GM19395 (cell line): ENCODE measurements around the gene CDY1.
"Not testable (repeated sequence)": the region's sequence is repeated elsewhere in the genome, so short reads cannot be mapped to it uniquely, and the experiment has no call there.

ENCODE experiments used
- ATAC-seq: cut with Tn5 transposase; IDR thresholded peaks from one replicate; pipeline ENCODE4 v1.9.1; 2021; ENCODE audit warnings: mild to moderate bottlenecking, moderate library complexity; ENCODE audit not compliant: unreplicated experiment

The CDY1 gene

GRCh38 chrY:25621817-25622216, at the start of gene CDY1:
Gene CDY1 (plus strand): TSS chrY:25622117. CDS start chrY:25622443, 326 bp downstream.
- ATAC-seq = not testable (repeated sequence)

GRCh38 chrY:25593336-25593735, 28.6 kb upstream of the CDY1 start:
- not testable (repeated sequence) for ATAC-seq

- ATAC-seq = not testable (repeated sequence)
Measured at GRCh38 chrY:25620209-25620608, 1.7 kb upstream of the CDY1 start.

GRCh38 chrY:25626524-25626923, 4.6 kb downstream of the CDY1 start:
- not testable (repeated sequence) for ATAC-seq

GRCh38 chrY:25630383-25631112, 8.6 kb downstream of the CDY1 start:
- not testable (repeated sequence) for ATAC-seq

- not testable (repeated sequence) for ATAC-seq
Measured at GRCh38 chrY:25639852-25640251, 17.9 kb downstream of the CDY1 start.

- not testable (repeated sequence) for ATAC-seq
Measured at GRCh38 chrY:25643024-25643915, 21.4 kb downstream of the CDY1 start.
